GM12878 (cell line): Measurements from ENCODE around the gene MYG1. TPM values are rescaled to one million over a fixed set of nuclear protein-coding genes. Genes with fewer than 3 reads are reported as not detected.

Source experiments
- ATF7 ChIP-seq: fragments of 450-650 bp; IDR thresholded peaks from 2 replicates; pipeline ENCODE4 v1.6.1; 2016; ENCODE audit warnings: low read depth, mild to moderate bottlenecking
- BACH1 ChIP-seq: fragments of 450-650 bp; IDR thresholded peaks from 2 replicates; pipeline ENCODE4 v1.6.1; 2017; ENCODE audit warnings: mild to moderate bottlenecking, borderline replicate concordance
- DPF2 ChIP-seq: fragments of 450-650 bp; IDR thresholded peaks from 2 replicates; pipeline ENCODE4 v1.6.1; 2017; ENCODE audit warnings: mild to moderate bottlenecking
- FOS ChIP-seq: IDR thresholded peaks from 3 replicates; pipeline ENCODE4 v1.6.1; 2011; ENCODE audit warnings: borderline replicate concordance; ENCODE audit not compliant: insufficient read length; ENCODE audit errors: extremely low read depth
- IKZF1 ChIP-seq: fragments of 450-650 bp; conservative IDR thresholded peaks from 2 replicates; pipeline ENCODE4 v1.6.1; 2017; ENCODE audit warnings: antibody characterized with exemption, mild to moderate bottlenecking
- MXI1 ChIP-seq: fragments of 150-350 bp; IDR thresholded peaks from 2 replicates; pipeline ENCODE4 v1.6.1; 2011; ENCODE audit warnings: low read depth, mild to moderate bottlenecking, inconsistent platforms, low read length, improper control_type of control experiment
- NR2C2 ChIP-seq: IDR thresholded peaks from 2 replicates; pipeline ENCODE4 v1.6.1; 2011; ENCODE audit warnings: borderline replicate concordance, low read depth; ENCODE audit not compliant: control insufficient read depth, insufficient read length
- SIN3A ChIP-seq: IDR thresholded peaks from 2 replicates; pipeline ENCODE4 v1.6.1; 2012; ENCODE audit warnings: low read depth, low read length, improper control_type of control experiment
- SMC3 ChIP-seq: IDR thresholded peaks from 2 replicates; pipeline ENCODE4 v1.6.1; 2011; ENCODE audit warnings: low read length, improper control_type of control experiment, borderline replicate concordance
- TARDBP ChIP-seq: IDR thresholded peaks from 2 replicates; pipeline ENCODE4 v1.6.1; 2016; ENCODE audit warnings: borderline replicate concordance
- TCF12 ChIP-seq: IDR thresholded peaks from 2 replicates; pipeline ENCODE4 v1.6.1; 2011; ENCODE audit warnings: low read depth, mild to moderate bottlenecking, low read length
- TCF7 ChIP-seq: IDR thresholded peaks from 2 replicates; pipeline ENCODE4 v1.6.1; 2014; ENCODE audit warnings: antibody characterized with exemption, borderline replicate concordance
- ZNF24 ChIP-seq: fragments of 450-650 bp; IDR thresholded peaks from 2 replicates; pipeline ENCODE4 v1.6.1; 2017; ENCODE audit warnings: antibody characterized with exemption, mild to moderate bottlenecking
- polyA plus RNA-seq, 11 experiments: library from polyadenylated mRNA; depleted of rRNA in 4 of 11; unstranded in 6 of 11; stranded (reverse) in 5 of 11; fragments of >200 nt; fragmentation: Nextera tagmentation in 4 of 11; fragmentation: Illumina TruSeq in 1 of 11; extraction: Ambion mirVana in 4 of 11; extraction: Trizol in 1 of 11; gene quantifications; 1 replicate in 1 of 11; 2 replicates in 10 of 11; pipeline versions ENCODE4 v1.2.1 to v1.2.3, GENCODE V29; 2011 to 2016; ENCODE audit warnings: inconsistent platforms in 2 of 11, missing spikeins in 2 of 11, low read depth in 1 of 11
- total RNA-seq, 4 experiments: library from RNA; depleted of rRNA in 3 of 4; stranded (reverse); fragments of >200 nt in 3 of 4; fragmentation: Illumina TruSeq in 1 of 4; extraction: Trizol in 1 of 4; gene quantifications; 2 replicates each; pipeline versions ENCODE4 v1.2.1 to v1.2.3, GENCODE V29; 2013 to 2021
- TF ChIP-seq, protein P1 (sequence below): IDR thresholded peaks from 2 replicates; pipeline ENCODE4 v1.6.1; 2012; ENCODE audit warnings: improper control_type of control experiment, low read depth, low read length; ENCODE audit not compliant: insufficient replicate concordance
- TF ChIP-seq, protein P2 (sequence below): fragments of 450-650 bp; formaldehyde crosslinking; IDR thresholded peaks from 2 replicates; pipeline ENCODE4 v1.4.0; 2022; ENCODE audit warnings: mild to moderate bottlenecking, moderate library complexity
- TF ChIP-seq, protein P3 (sequence below): fragments of 450-650 bp; IDR thresholded peaks from 2 replicates; pipeline ENCODE4 v1.6.1; 2017; ENCODE audit warnings: mild to moderate bottlenecking
- TF ChIP-seq, protein P4 (sequence below), 3 experiments: IDR thresholded peaks in 2 of 3; conservative IDR thresholded peaks in 1 of 3; 2 replicates each; pipeline ENCODE4 v1.5.1; 2011; ENCODE audit warnings: low read depth in 3 of 3, low read length in 3 of 3, mild to moderate bottlenecking in 3 of 3, control low read depth in 2 of 3, moderate library complexity in 2 of 3, inconsistent platforms in 1 of 3, mixed read lengths in 1 of 3; ENCODE audit not compliant: control insufficient read depth in 2 of 3, insufficient read depth in 1 of 3; ENCODE audit errors: extremely low read depth in 1 of 3

The MYG1 gene
- total and polyA plus RNA-seq, 10 of the 15 experiments (the other 5 are each of a cell fraction or from before 2014, with no cell fraction given): 20.7 to 81.0 (median 49.4) TPM

DNA sequence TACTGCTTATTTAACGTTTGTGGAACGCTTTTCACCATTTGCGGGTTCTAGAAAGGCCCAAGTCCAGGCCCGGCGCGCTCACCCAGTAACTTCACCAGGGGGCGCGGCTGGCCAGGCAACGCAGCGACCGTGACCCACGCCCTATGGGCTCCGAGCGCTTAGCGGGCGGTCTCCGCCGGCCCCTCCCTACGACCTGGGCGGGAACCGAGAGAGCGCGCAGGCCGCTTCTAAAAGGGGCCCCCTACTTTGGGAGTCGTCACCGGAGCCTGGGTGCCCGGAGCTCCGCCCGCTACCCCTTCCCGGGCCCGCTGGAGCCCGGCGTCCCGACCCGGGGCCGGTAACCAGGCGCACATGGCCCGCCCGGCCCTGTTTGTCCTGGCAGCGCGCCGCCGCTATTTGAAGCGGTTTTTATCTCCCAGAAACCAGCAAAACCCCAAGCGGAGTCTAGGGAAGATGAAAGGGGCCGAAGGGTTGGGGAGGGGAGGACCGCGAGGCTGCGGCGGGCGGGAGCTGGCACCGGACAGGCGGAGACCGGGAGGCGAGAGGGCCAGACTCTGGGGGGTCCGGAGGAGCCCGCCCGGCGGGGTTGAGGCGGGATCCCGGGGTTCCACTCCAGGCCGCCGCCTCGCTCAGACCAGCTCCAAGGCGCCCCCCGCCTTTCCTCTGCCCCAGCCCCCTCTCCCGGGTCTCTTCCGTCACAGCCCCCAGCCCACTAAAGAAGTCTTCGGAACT, 25.4 kb downstream of the MYG1 start (continued):
- TF ChIP-seq, protein P1, sequence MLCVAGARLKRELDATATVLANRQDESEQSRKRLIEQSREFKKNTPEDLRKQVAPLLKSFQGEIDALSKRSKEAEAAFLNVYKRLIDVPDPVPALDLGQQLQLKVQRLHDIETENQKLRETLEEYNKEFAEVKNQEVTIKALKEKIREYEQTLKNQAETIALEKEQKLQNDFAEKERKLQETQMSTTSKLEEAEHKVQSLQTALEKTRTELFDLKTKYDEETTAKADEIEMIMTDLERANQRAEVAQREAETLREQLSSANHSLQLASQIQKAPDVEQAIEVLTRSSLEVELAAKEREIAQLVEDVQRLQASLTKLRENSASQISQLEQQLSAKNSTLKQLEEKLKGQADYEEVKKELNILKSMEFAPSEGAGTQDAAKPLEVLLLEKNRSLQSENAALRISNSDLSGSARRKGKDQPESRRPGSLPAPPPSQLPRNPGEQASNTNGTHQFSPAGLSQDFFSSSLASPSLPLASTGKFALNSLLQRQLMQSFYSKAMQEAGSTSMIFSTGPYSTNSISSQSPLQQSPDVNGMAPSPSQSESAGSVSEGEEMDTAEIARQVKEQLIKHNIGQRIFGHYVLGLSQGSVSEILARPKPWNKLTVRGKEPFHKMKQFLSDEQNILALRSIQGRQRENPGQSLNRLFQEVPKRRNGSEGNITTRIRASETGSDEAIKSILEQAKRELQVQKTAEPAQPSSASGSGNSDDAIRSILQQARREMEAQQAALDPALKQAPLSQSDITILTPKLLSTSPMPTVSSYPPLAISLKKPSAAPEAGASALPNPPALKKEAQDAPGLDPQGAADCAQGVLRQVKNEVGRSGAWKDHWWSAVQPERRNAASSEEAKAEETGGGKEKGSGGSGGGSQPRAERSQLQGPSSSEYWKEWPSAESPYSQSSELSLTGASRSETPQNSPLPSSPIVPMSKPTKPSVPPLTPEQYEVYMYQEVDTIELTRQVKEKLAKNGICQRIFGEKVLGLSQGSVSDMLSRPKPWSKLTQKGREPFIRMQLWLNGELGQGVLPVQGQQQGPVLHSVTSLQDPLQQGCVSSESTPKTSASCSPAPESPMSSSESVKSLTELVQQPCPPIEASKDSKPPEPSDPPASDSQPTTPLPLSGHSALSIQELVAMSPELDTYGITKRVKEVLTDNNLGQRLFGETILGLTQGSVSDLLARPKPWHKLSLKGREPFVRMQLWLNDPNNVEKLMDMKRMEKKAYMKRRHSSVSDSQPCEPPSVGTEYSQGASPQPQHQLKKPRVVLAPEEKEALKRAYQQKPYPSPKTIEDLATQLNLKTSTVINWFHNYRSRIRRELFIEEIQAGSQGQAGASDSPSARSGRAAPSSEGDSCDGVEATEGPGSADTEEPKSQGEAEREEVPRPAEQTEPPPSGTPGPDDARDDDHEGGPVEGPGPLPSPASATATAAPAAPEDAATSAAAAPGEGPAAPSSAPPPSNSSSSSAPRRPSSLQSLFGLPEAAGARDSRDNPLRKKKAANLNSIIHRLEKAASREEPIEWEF: no peak
- TF ChIP-seq, protein P2, sequence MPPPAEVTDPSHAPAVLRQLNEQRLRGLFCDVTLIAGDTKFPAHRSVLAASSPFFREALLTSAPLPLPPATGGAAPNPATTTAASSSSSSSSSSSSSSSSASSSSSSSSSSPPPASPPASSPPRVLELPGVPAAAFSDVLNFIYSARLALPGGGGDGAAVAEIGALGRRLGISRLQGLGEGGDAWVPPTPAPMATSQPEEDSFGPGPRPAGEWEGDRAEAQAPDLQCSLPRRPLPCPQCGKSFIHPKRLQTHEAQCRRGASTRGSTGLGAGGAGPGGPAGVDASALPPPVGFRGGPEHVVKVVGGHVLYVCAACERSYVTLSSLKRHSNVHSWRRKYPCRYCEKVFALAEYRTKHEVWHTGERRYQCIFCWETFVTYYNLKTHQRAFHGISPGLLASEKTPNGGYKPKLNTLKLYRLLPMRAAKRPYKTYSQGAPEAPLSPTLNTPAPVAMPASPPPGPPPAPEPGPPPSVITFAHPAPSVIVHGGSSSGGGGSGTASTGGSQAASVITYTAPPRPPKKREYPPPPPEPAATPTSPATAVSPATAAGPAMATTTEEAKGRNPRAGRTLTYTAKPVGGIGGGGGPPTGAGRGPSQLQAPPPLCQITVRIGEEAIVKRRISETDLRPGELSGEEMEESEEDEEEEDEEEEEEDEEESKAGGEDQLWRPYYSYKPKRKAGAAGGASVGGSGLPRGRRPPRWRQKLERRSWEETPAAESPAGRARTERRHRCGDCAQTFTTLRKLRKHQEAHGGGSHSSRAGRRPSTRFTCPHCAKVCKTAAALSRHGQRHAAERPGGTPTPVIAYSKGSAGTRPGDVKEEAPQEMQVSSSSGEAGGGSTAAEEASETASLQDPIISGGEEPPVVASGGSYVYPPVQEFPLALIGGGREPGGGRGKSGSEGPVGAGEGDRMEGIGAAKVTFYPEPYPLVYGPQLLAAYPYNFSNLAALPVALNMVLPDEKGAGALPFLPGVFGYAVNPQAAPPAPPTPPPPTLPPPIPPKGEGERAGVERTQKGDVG (CRISPR knock-in tag): no peak
- peak; percentile 76 for TF ChIP-seq IKZF1
- peak; percentile 15; the same call in 1 of the 2 replicates for TF ChIP-seq TCF7
- TF ChIP-seq, protein P3, sequence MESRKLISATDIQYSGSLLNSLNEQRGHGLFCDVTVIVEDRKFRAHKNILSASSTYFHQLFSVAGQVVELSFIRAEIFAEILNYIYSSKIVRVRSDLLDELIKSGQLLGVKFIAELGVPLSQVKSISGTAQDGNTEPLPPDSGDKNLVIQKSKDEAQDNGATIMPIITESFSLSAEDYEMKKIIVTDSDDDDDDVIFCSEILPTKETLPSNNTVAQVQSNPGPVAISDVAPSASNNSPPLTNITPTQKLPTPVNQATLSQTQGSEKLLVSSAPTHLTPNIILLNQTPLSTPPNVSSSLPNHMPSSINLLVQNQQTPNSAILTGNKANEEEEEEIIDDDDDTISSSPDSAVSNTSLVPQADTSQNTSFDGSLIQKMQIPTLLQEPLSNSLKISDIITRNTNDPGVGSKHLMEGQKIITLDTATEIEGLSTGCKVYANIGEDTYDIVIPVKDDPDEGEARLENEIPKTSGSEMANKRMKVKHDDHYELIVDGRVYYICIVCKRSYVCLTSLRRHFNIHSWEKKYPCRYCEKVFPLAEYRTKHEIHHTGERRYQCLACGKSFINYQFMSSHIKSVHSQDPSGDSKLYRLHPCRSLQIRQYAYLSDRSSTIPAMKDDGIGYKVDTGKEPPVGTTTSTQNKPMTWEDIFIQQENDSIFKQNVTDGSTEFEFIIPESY: no peak
- no peak for TF ChIP-seq ZNF24
- TF ChIP-seq, protein P4, sequence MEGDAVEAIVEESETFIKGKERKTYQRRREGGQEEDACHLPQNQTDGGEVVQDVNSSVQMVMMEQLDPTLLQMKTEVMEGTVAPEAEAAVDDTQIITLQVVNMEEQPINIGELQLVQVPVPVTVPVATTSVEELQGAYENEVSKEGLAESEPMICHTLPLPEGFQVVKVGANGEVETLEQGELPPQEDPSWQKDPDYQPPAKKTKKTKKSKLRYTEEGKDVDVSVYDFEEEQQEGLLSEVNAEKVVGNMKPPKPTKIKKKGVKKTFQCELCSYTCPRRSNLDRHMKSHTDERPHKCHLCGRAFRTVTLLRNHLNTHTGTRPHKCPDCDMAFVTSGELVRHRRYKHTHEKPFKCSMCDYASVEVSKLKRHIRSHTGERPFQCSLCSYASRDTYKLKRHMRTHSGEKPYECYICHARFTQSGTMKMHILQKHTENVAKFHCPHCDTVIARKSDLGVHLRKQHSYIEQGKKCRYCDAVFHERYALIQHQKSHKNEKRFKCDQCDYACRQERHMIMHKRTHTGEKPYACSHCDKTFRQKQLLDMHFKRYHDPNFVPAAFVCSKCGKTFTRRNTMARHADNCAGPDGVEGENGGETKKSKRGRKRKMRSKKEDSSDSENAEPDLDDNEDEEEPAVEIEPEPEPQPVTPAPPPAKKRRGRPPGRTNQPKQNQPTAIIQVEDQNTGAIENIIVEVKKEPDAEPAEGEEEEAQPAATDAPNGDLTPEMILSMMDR (IDR thresholded peaks at IDR 0.05 in 2 of 3, conservative IDR thresholded peaks at IDR 0.05 in 1 of 3; ENCODE audit: control insufficient read depth in 2 of 3, extremely low read depth in 1 of 3, insufficient read depth in 1 of 3, low read depth in 3 of 3, low read length in 3 of 3): peak; percentile 67 to 92 (median 72)
- no peak for TF ChIP-seq FOS
- peak; percentile 37; the same call in 1 of the 2 replicates for TF ChIP-seq BACH1
- TF ChIP-seq SMC3: peak; percentile 76
- peak; percentile 55 for TF ChIP-seq SIN3A
- peak; percentile 58; the same call in 1 of the 2 replicates for TF ChIP-seq MXI1
- TF ChIP-seq NR2C2: no peak
- no peak for TF ChIP-seq ATF7
- no peak for TF ChIP-seq TARDBP
- peak; percentile 59; the same call in 1 of the 2 replicates for TF ChIP-seq DPF2
- TF ChIP-seq TCF12: peak; percentile 45; the same call in 1 of the 2 replicates
